H7 (cell line): ENCODE results near the gene HOXD12. TPM values are rescaled to one million over a fixed set of nuclear protein-coding genes. Genes with fewer than 3 reads are reported as not detected.
A peak's percentile ranks its signal among the peaks of the same experiment; 100 is the strongest.

Experiments used
- DNase-seq: peaks from one replicate; pipeline ENCODE4 v3.0.0; 2012
- H3K27me3 ChIP-seq: 2 replicates; pipeline ENCODE4 v1.6.0; 2011; ENCODE audit warnings: mild to moderate bottlenecking, low read length; ENCODE audit not compliant: control insufficient read depth, insufficient read depth
- H3K36me3 ChIP-seq: replicated peaks from 2 replicates; pipeline ENCODE4 v1.5.1; 2011; ENCODE audit warnings: low read length; ENCODE audit not compliant: control insufficient read depth, insufficient read depth
- H3K4me3 ChIP-seq: 2 replicates; pipeline ENCODE4 v1.5.1; 2011; ENCODE audit warnings: low read depth, mild to moderate bottlenecking, control low read depth, low read length, moderate library complexity; ENCODE audit not compliant: insufficient read depth
- total RNA-seq: library from RNA; depleted of rRNA; stranded (reverse); fragments of >200 nt; shearing (Covaris generic); gene quantifications from 2 replicates; pipeline ENCODE4 v1.2.3, GENCODE V29; 2014

HOXD12 gene
- total RNA-seq, 1 experiment from 2014 or later: not detected

DNA sequence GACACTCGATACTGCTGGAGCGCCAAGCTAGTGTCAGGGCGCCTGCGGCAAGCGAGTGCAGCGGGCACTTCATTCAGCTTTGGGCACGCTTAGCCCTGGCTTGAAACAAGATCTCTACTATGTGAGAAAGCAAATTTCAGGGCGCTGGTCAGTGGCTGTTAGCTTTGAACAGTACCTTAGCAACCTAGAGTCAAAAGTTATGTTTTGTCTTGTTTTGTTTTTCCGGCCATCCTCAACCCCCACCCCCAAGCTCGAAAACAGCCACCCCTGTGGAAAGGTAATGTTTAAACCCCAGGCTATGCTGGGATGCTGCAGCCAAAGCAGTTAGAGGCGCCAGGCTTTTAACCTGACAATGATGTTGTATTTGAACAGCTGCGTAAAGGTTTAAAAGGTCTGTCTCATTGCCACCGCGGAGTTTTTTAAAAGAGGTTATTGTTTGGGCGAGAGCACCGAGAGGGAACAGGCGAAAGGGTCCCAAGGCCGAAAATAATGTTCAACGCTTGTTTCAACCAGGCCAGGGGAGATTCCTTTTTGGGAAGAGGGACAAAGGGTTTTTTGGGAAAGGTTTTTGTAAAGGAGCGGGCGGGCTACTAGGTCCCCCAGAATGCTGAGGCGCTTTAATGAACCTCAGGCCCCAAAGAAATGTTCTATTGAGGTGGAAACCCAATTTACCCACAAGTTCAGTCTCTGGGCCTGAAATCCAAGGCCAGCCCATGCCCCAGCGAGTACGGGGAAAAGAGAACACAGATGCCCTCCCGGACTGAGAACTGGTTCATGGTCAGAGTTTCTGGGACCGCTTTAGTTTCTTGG lies 14.7 kb downstream of the HOXD12 start:
- no peak for DNase-seq

DNA sequence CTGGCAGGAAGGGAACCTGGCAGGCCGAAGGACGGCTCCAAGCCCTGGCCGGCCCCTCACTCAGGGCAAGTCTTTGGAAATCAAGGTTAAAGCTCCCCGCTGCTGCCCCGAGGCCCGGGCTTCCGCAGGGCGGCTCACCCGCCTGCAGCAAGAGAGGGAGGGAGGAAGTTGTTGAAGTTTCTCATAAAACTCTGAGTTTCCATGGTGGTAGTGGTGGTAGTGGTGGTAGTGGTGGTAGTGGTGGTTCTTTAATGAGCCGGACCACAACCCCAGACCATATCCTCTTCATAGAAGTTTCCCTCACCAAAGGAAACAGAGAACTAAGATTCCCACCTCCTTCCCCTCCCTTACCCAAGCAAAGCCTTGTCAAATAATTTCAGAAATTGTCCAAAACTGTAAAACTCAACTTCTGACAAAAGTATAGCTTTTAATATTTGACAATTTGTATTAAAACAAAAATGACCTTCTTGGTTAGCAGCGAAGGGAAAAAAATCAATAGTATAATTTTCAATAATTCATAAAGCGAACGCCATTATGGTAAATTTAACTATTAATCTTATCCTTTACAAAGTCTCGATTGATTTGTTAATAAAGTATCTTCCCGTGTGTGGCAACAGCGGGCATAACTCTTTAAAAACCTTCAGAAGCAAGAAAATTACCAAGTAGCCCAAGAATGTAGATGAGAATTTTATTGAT lies 15.5 kb downstream of the HOXD12 start:
- peaks cover 100% of the 10 kb centered on the region for H3K27me3 ChIP-seq
- no peak overlapping the region for H3K4me3 ChIP-seq
- H3K36me3 ChIP-seq: no peaks in the 10 kb centered on the region

More for the DNA sequence above, 14.7 kb downstream of the HOXD12 start:
- Histone ChIP-seq H3K4me3 (no peak overlapping the region), H3K27me3 (peaks cover 100% of the 10 kb centered on the region), H3K36me3 (no peaks in the 10 kb centered on the region)

DNA sequence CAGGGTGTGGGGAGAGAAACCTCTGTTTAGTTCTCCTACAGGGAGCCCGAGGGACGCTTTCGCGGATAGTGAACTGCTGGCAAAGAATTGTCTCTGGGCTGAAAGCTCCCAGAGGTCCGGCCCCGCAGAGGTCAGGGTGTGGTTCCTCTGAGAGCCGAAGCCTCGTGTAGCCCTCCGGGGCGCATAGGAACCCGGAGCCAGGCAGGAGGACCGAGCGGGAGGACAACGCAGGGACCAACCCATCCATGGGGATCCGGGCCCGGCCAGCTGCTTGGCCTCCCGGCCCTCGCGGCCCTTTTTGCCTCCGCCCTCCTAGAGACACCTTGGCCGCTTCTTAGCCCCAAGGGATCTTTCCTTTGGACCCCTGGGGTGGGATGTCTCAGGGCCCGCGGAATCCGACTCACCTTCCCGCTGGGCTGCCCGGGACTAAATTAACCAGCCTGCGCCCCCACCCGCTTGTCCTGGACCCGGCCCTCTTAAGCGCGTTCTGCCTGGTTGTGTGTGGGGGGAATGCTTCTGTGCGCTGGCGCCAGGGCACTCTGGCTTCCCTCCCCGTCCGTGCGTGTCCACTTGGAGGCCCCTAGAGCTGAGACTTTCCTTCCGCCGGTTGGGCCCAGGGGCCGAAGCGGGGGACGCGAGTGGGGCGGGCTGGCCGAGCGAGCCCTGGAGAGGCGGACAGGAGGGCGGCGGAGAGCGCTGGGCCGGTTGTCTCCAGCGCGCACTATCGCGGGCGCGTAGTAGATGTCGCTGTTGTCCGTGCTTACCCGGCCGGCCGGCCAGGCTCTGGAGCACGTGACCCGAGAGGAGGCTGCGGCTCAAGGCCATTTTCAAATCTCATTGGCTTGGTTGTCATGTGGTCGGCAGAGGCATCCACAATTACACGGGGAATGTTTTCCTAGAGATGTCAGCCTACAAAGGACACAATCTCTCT lies 16.6 kb downstream of the HOXD12 start, which contains the start of gene HOXD10:
HOXD10 (plus strand) TSS at position 896 of the 931 bp plus-strand sequence. CDS start 56 bp downstream, outside the sequence.
- H3K4me3 ChIP-seq: peak within 1 kb of the TSS; percentile 7; the same call in 1 of the 2 replicates
- no peaks in the 10 kb centered on the region for H3K36me3 ChIP-seq
- DNase-seq: peak; percentile 93
- H3K27me3 ChIP-seq: peaks cover 100% of the 10 kb centered on the region

More for the DNA sequence above, 15.5 kb downstream of the HOXD12 start:
- DNase-seq: peak; percentile 72

DNA sequence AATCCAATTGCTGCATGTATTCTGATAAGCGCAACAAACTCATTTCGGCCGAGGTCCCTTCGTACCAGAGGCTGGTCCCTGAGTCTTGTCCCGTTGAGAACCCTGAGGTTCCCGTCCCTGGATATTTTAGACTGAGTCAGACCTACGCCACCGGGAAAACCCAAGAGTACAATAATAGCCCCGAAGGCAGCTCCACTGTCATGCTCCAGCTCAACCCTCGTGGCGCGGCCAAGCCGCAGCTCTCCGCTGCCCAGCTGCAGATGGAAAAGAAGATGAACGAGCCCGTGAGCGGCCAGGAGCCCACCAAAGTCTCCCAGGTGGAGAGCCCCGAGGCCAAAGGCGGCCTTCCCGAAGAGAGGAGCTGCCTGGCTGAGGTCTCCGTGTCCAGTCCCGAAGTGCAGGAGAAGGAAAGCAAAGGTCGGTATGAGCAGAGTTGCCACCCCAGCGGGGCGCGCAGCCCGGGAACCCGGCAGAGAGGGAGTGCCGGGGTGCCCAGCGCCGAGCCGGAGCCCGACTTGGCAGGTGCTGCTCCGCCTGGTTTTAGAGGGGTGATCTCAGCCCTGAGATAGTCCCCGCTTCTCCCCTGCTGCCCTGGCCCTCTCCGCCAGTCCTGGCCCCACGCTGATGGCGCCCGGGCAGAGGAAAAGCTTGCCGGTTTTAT lies 17.7 kb downstream of the HOXD12 start:
- no peaks in the 10 kb centered on the region for H3K36me3 ChIP-seq
- H3K27me3 ChIP-seq: peaks cover 100% of the 10 kb centered on the region
- no peak overlapping the region for H3K4me3 ChIP-seq
- peak; percentile 52 for DNase-seq

DNA sequence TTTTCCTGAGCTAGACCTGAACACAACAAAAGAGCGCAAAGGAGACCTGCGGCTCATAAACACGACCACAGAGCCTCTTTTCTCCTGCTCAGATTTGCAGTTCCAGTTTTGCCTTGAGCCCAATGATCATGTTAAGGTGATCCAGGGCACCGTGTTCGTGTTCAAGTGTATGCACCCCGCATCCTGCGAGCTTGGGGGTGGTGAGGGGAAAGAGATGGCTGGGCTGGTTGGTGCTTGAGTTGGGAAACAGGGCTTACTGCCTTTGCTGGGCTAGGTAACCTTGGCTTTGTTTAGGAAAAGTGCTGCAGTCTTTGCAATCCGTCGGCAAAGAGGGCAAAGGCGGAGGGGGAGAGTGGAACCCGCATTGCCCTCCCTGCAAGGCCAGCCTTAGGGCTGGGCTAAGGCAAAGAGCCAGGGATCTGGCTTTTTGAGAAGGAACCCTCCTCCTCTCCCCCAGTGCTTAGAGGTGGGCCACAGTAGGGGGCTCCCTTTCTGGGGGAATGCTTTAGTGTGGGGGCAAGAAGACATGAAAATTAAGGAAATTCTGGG lies 18.3 kb downstream of the HOXD12 start:
- Histone ChIP-seq H3K27me3 (peaks cover 100% of the 10 kb centered on the region), H3K4me3 (no peak overlapping the region), H3K36me3 (no peaks in the 10 kb centered on the region)
- no peak for DNase-seq

DNA sequence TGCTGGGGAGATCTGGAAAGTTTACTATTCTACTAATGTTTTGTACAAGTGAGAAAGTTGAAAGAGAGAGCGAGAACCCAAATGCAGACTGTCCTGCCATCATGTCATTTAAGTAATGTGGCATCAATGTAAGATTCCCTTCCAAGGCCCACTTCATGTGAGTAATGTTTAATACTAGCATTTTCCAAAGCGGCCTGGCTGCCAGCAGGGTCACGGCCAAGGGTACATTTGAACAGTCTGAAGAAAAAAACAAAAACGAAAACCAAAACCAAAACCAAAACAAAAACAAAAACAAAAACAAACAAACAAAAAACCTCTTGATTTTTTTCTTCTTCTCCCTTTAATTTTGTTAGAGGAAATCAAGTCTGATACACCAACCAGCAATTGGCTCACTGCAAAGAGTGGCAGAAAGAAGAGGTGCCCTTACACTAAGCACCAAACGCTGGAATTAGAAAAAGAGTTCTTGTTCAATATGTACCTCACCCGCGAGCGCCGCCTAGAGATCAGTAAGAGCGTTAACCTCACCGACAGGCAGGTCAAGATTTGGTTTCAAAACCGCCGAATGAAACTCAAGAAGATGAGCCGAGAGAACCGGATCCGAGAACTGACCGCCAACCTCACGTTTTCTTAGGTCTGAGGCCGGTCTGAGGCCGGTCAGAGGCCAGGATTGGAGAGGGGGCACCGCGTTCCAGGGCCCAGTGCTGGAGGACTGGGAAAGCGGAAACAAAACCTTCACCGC lies 19.2 kb downstream of the HOXD12 start:
- peaks cover 100% of the 10 kb centered on the region for H3K27me3 ChIP-seq
- no peaks in the 10 kb centered on the region for H3K36me3 ChIP-seq
- peak; percentile 87 for DNase-seq
- H3K4me3 ChIP-seq: no peak overlapping the region

DNA sequence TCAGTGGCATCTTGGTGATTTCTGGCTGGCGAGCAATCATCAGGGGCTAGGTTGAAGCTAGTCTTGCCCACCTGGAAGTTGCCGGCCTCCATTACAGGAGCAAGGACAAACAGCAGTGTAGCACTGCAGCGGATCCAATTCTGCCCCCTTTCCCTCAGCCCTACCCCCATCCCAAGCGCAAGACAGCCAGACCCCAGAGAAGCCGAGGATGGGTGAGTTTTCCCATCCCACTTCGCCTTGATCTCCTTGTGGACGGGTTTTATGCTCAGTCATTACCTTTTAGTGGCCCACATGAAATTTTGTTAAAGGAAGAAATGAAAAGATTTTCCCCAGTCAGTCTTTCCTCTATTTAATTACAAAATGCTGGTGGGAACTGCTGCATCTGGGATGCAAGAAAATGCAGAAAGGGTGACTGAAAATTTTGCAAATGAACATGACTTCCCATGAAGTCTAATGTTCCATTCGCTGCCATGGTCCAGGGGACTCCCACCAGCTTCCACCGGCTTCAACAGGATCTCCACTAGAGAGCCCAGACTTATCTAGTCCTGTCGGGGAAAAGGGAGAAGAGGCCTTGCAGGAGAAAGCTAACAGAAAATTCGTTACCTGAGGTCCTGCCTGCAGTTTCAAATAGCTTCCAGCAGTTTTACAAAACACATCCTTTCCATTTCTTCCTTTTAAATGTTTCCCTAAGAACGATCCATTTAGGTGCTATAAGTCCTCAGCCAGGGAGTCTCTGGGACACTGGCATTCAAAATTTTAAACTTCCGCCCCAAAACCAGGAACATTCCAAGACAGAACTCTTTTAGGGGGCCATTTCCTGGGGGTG lies 21.0 kb downstream of the HOXD12 start:
- no peak for DNase-seq
- Histone ChIP-seq H3K4me3 (no peak overlapping the region), H3K36me3 (no peaks in the 10 kb centered on the region), H3K27me3 (peaks cover 100% of the 10 kb centered on the region)

DNA sequence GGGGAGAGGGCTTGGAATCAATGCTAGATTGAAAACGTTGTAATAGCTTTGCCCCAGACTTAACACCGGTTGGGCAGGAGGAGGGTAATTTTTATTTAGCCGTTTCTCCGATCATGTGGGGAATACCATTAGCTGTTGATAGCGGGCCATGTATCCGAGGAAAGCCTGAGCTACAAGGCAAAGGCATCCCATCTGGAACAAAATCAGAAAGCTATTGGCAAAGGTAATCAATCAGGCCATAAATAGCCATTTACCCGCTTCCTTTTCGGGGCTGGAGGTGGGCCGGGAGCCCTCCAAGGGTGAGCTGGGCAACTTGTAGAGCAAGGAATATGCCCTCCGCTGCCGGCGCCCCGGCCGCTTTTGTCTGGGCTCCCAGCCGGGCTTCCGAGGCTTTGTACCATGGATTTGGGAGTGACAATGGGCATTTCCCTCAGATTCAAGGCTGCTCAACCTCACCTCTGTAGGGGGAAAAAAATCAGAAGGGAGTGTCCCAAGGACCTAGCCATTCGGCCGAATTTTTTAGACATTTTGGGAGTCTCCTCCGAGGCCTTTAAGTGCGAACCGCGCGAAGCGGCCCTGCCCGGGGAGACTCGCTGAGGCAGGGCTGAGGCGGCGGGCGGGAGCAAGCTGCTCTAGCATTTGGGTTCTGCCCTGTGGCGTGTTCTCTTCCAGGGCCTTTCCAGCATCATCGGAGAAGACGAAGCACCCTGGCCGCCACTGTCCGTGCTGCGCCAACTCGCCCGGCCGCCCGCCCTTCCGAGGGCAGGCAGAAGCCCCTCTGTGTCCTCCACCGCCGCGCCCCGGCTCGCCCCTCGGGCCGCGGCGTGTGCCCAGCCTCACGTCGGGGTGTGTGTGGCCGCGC lies 21.8 kb downstream of the HOXD12 start:
- H3K27me3 ChIP-seq: peaks cover 100% of the 10 kb centered on the region
- peak; percentile 76 for DNase-seq
- H3K4me3 ChIP-seq: no peak overlapping the region
- H3K36me3 ChIP-seq: no peaks in the 10 kb centered on the region

DNA sequence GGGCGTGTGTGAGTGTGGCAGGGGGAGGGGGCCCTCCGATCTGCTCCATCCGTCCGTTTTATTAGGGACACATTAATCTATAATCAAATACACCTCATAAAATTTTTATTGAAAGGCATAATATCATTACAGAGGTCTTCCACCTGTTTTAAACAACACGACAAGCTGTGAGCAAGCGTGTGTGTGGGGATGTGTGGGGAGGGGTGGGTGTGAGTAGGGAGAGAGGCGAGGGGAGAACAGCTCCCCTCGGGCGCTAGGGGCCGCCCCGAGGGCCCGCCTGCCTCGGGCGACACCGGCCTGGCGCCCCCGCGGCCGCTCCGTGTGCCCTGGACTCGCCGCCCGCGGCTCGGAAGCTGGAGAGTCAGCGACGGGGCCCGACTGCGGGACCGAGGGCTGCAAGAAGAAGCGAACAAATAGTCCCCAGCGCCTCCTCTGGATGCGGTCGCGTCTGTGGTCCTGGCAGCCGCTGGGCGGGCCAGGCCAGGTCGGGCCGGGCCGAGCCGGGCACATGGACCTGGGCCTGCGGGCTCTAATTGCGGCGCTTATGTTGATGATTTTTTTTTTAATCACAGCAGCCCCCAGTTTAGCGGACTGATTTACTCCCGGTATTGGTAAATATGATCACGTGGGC lies 22.6 kb downstream of the HOXD12 start:
- no peaks in the 10 kb centered on the region for H3K36me3 ChIP-seq
- DNase-seq: peak; percentile 87
- H3K27me3 ChIP-seq: peaks cover 100% of the 10 kb centered on the region
- no peak overlapping the region for H3K4me3 ChIP-seq

DNA sequence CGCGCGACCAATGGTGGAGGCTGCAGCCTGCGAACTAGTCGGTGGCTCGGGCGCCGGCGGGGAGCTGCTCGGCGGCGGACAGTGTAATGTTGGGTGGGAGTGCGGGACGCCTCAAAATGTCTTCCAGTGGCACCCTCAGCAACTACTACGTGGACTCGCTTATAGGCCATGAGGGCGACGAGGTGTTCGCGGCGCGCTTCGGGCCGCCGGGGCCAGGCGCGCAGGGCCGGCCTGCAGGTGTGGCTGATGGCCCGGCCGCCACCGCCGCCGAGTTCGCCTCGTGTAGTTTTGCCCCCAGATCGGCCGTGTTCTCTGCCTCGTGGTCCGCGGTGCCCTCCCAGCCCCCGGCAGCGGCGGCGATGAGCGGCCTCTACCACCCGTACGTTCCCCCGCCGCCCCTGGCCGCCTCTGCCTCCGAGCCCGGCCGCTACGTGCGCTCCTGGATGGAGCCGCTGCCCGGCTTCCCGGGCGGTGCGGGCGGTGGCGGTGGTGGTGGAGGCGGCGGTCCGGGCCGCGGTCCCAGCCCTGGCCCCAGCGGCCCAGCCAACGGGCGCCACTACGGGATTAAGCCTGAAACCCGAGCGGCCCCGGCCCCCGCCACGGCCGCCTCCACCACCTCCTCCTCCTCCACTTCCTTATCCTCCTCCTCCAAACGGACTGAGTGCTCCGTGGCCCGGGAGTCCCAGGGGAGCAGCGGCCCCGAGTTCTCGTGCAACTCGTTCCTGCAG lies 23.3 kb downstream of the HOXD12 start, which contains the start of gene HOXD9:
HOXD9 (plus strand) TSS at position 37 of the 728 bp plus-strand sequence; CDS start at position 87, 50 bp downstream.
- Histone ChIP-seq H3K4me3 (peak within 1 kb of the TSS; percentile 6; the same call in 1 of the 2 replicates), H3K36me3 (no peaks in the 10 kb centered on the region), H3K27me3 (peaks cover 100% of the 10 kb centered on the region)
- DNase-seq: peak; percentile 86
